Transverse colon (tissue), 4 donors: Measurements from ENCODE around the gene WDR37. TPM values are rescaled to one million over a fixed set of nuclear protein-coding genes. Genes with fewer than 3 reads are reported as not detected.

ENCODE experiments used
- DNase-seq: peaks from one replicate; pipeline ENCODE4 v3.0.0-alpha.2; 2019
- H3K27ac ChIP-seq, 4 donors: fragments of 200-600 bp; sonication (generic); 2 replicates each; pipeline ENCODE4 v1.5.1; 2016 to 2018; ENCODE audit warnings: inconsistent platforms in 4 of 4
- H3K27me3 ChIP-seq: fragments of 200-600 bp; sonication (generic); 2 replicates; pipeline ENCODE4 v1.5.1; 2017; ENCODE audit warnings: inconsistent platforms
- H3K36me3 ChIP-seq, 4 donors: fragments of 200-600 bp; sonication (generic); 2 replicates each; pipeline ENCODE4 v1.5.1; 2017 to 2019; ENCODE audit warnings: inconsistent platforms in 4 of 4
- H3K4me1 ChIP-seq, 4 donors: fragments of 200-600 bp; sonication (generic); 2 replicates each; pipeline ENCODE4 v1.5.1; 2017 to 2020; ENCODE audit warnings: inconsistent platforms in 4 of 4
- H3K4me3 ChIP-seq, 4 donors: fragments of 200-600 bp; sonication (generic); 1 replicate in 1 of 4; 2 replicates in 3 of 4; pipeline versions ENCODE4 v1.5.1 to v1.6.1; 2017 to 2019; ENCODE audit warnings: inconsistent platforms in 4 of 4
- H3K9me3 ChIP-seq, 2 donors: fragments of 200-600 bp; sonication (generic); 2 replicates each; pipeline ENCODE4 v1.5.1; 2017 to 2019; ENCODE audit warnings: inconsistent platforms in 2 of 2
- EP300 ChIP-seq: sonication (generic); formaldehyde crosslinking; IDR thresholded peaks from one replicate; pipeline ENCODE4 v1.6.1; 2017; ENCODE audit warnings: antibody characterized with exemption, low read depth
- POLR2A ChIP-seq: fragments of 450-650 bp; IDR thresholded peaks from one replicate; pipeline ENCODE4 v1.6.1; 2016; ENCODE audit warnings: antibody characterized with exemption, mild to moderate bottlenecking, moderate library complexity
- POLR2AphosphoS5 ChIP-seq, 3 donors: sonication (generic); formaldehyde crosslinking; IDR thresholded peaks; one replicate each; pipeline ENCODE4 v1.6.1; 2016; ENCODE audit warnings: antibody characterized with exemption in 3 of 3
- WGBS, 2 donors: methylation state at CpG; one replicate each; pipeline ENCODE4 v1.1.5; 2018; ENCODE audit warnings: low coverage in 1 of 2; 5-methylcytosine and 5-hydroxymethylcytosine counted together
- in situ Hi-C, 4 donors: fragments of 200-750 bp; cut with MboI; loops; one replicate each; pipeline versions ENCODE4 v1.15.0 to v1.15.1; 2017; ENCODE audit warnings: low sequenced_read_pairs in 3 of 4, low pct_ligation_motif_present in 1 of 4, low pct_unique_long_range_greater_than_20kb in 1 of 4
- intact Hi-C: fragments of 100-400 bp; cut with DNase I; formaldehyde crosslinking; loops from one replicate; pipeline ENCODE4 v1.15.1; 2023; ENCODE audit warnings: low total_unique reads
- total RNA-seq, 4 donors: library from RNA; depleted of rRNA; stranded (reverse); fragments of >200 nt; gene quantifications; one replicate each; pipeline ENCODE4 v1.1.0, GENCODE V29; 2016
- TF ChIP-seq, protein P1 (sequence below), 5 experiments: fragments of 200-600 bp in 3 of 5; fragments of 450-650 bp in 2 of 5; sonication (generic) in 3 of 5; IDR thresholded peaks; 1 replicate in 2 of 5; 2 replicates in 3 of 5; pipeline ENCODE4 v1.5.1; 2016 to 2017; ENCODE audit warnings: antibody characterized with exemption in 5 of 5, inconsistent platforms in 3 of 5, mild to moderate bottlenecking in 2 of 5, moderate library complexity in 1 of 5

Gene WDR37
- total RNA-seq, 4 donors from 2014 or later, result 14.5 to 22.1 (median 19.7) TPM

DNA sequence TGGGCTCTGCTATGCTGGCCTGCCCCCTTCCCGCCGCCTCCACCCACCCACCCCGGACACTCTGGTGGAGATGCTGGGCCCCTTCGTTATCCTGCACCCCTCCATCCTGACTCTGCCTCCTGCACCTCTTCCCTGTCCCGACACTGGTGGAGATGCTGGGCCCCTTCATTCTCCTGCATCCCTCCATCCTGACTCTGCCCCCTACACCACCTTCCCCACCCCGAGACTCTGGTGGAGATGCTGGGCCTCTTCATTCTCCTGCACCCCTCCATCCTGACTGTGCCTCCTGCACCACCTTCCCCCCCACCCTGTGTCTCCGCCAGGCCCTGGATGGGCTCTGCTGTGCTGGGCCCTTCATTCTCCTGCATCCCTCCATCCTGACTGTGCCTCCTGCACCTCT, 45.5 kb upstream of the WDR37 start:
- Histone ChIP-seq H3K27me3 (no peaks in the 10 kb centered on the region), H3K27ac (no peak overlapping the region), H3K4me1 (no peaks in the 10 kb centered on the region), H3K36me3 (peaks cover 0 to 83% (median 37%) of the 10 kb centered on the region in 4 donors), H3K4me3 (no peak overlapping the region), H3K9me3 (no peaks in the 10 kb centered on the region)
- intact Hi-C loops (no loop called here), in situ Hi-C loops (no loop called here)
- no peak for DNase-seq
- TF ChIP-seq POLR2A (no peak), EP300 (no peak), POLR2AphosphoS5 (IDR thresholded peaks at IDR 0.05) (no peak)
- TF ChIP-seq, protein P1, sequence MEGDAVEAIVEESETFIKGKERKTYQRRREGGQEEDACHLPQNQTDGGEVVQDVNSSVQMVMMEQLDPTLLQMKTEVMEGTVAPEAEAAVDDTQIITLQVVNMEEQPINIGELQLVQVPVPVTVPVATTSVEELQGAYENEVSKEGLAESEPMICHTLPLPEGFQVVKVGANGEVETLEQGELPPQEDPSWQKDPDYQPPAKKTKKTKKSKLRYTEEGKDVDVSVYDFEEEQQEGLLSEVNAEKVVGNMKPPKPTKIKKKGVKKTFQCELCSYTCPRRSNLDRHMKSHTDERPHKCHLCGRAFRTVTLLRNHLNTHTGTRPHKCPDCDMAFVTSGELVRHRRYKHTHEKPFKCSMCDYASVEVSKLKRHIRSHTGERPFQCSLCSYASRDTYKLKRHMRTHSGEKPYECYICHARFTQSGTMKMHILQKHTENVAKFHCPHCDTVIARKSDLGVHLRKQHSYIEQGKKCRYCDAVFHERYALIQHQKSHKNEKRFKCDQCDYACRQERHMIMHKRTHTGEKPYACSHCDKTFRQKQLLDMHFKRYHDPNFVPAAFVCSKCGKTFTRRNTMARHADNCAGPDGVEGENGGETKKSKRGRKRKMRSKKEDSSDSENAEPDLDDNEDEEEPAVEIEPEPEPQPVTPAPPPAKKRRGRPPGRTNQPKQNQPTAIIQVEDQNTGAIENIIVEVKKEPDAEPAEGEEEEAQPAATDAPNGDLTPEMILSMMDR (IDR thresholded peaks at IDR 0.05), result no peak
- 94 to 100% methylated on average over 1 to 7 of the region's 7 CpGs for WGBS, 2 donors

DNA sequence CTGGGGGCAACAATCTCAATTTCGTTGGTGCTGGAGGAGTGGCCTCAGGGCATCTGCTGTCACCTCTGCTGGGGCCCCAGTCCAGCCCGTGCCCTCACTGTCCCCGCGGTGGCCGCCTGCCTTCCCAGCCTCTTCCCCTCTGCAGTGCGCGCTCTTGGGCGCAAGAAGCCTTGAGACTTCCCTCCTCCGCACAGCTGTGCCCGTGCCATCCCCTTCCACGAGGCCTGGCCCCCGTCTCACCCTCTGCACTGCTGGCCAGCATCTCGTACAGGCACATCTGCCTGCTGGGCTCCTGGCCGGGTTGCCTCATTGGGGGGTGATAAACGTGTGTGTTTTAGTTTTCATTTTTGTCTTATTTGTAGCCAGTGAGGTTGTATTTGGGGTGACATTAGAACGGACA, 44.5 kb upstream of the WDR37 start:
- no peak overlapping the region for H3K4me3 ChIP-seq
- no peaks in the 10 kb centered on the region for H3K27me3 ChIP-seq
- no peak for TF ChIP-seq POLR2AphosphoS5 (IDR thresholded peaks at IDR 0.05)
- TF ChIP-seq, protein P1 (IDR thresholded peaks at IDR 0.05), result no peak
- TF ChIP-seq POLR2A, result no peak
- no peak for TF ChIP-seq EP300
- DNase-seq, result no peak
- H3K27ac ChIP-seq, result no peak overlapping the region
- H3K9me3 ChIP-seq, result no peaks in the 10 kb centered on the region
- intact Hi-C loops (no loop called here), in situ Hi-C loops (no loop called here)
- no peaks in the 10 kb centered on the region for H3K4me1 ChIP-seq
- H3K36me3 ChIP-seq, result peaks cover 0 to 81% (median 40%) of the 10 kb centered on the region in 4 donors
- WGBS, 2 donors, result 94 to 100% methylated on average over 5 to 16 of the region's 16 CpGs

DNA sequence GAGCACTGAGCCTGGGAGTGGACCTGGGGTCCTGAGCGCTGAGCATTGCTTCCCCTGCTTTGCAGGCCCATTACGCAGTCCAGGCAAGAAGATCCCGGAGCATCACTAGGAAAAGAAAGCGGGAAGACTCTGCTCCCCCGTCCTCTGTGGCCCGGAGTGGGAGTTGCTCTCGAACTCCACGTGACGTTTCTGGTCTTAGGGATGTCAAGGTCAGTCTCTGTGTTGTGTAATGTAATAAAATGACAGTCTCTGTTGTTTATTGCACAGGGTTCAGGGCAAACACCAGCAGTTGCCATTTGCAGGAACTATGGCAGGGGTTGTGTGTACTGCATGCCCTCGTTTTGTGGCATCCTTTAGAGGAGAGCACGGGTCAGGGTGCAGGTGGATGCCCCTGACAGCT, 40.5 kb upstream of the WDR37 start:
- H3K27ac ChIP-seq, result no peak overlapping the region
- H3K4me3 ChIP-seq, result no peak overlapping the region
- H3K36me3 ChIP-seq, result peaks cover 0 to 78% (median 31%) of the 10 kb centered on the region in 4 donors
- H3K9me3 ChIP-seq, result no peaks in the 10 kb centered on the region
- 95% methylated on average over 11 of the region's 11 CpGs; no CpG with 5 or more reads in 1 of the 2 donors for WGBS, 2 donors
- intact Hi-C loops (no loop called here), in situ Hi-C loops (no loop called here)
- H3K27me3 ChIP-seq, result no peaks in the 10 kb centered on the region
- TF ChIP-seq POLR2AphosphoS5 (IDR thresholded peaks at IDR 0.05) (no peak), EP300 (no peak), POLR2A (no peak)
- TF ChIP-seq, protein P1 (IDR thresholded peaks at IDR 0.05), result no peak
- no peaks in the 10 kb centered on the region for H3K4me1 ChIP-seq
- no peak for DNase-seq

DNA sequence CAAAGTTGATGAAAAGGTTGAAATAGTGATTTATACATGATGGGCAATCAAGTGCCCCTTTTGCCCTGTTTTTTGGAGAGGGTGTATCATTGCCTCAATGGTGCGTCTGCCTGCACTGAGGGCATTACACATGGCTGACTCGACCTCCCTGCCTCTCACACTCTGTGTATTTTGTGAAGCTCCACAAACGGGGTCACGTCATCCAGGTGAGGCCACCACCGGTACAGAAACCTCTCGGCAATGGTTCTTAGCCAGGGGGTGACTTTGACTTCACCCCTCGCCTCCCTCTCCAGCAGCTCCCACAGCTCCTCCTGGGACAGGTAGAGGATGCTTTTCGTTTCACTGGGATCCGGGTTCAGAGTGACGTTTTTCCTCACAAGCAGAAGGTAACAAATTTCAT, 36.8 kb upstream of the WDR37 start:
- Histone ChIP-seq H3K9me3 (no peaks in the 10 kb centered on the region), H3K4me3 (no peak overlapping the region), H3K36me3 (peaks cover 0 to 43% (median 15%) of the 10 kb centered on the region in 4 donors), H3K27me3 (no peaks in the 10 kb centered on the region), H3K4me1 (no peaks in the 10 kb centered on the region), H3K27ac (no peak overlapping the region)
- intact Hi-C loops, result no loop called here
- in situ Hi-C loops, result no loop called here
- TF ChIP-seq, protein P1 (IDR thresholded peaks at IDR 0.05), result no peak
- TF ChIP-seq POLR2AphosphoS5 (IDR thresholded peaks at IDR 0.05) (no peak), EP300 (no peak), POLR2A (no peak)
- 93 to 94% methylated on average over 6 to 10 of the region's 10 CpGs for WGBS, 2 donors
- no peak for DNase-seq
